Thyroid gland (tissue), 4 donors: ENCODE measurements around the gene PCDHGB2. TPM values are rescaled to one million over a fixed set of nuclear protein-coding genes. Genes with fewer than 3 reads are reported as not detected.
"Not testable (repeated sequence)": the region's sequence is repeated elsewhere in the genome, so short reads cannot be mapped to it uniquely, and the experiment has no call there.

Source experiments
- DNase-seq, 2 donors: peaks; one replicate each; pipeline ENCODE4 v3.0.0-alpha.2; 2019
- H3K27ac ChIP-seq, 3 donors: fragments of 200-600 bp; sonication (generic); 1 replicate in 2 of 3; 2 replicates in 1 of 3; pipeline ENCODE4 v1.5.1; 2016 to 2019; ENCODE audit warnings: mild to moderate bottlenecking in 1 of 3, moderate library complexity in 1 of 3
- H3K27me3 ChIP-seq: fragments of 200-600 bp; sonication (generic); one replicate; pipeline ENCODE4 v1.5.1; 2019
- H3K36me3 ChIP-seq, 2 donors: fragments of 200-600 bp; sonication (generic); one replicate each; pipeline ENCODE4 v1.5.1; 2016 to 2019
- H3K4me1 ChIP-seq, 2 donors: fragments of 200-600 bp; sonication (generic); one replicate each; pipeline ENCODE4 v1.5.1; 2017 to 2019
- H3K4me3 ChIP-seq, 3 donors: fragments of 200-600 bp; sonication (generic); replicated peaks in 1 of 3; 1 replicate in 2 of 3; 2 replicates in 1 of 3; pipeline ENCODE4 v1.5.1; 2016; ENCODE audit warnings: mild to moderate bottlenecking in 1 of 3
- H3K9me3 ChIP-seq: fragments of 200-600 bp; sonication (generic); one replicate; pipeline ENCODE4 v1.5.1; 2017
- POLR2A ChIP-seq, 2 donors: fragments of 450-650 bp; IDR thresholded peaks; one replicate each; pipeline ENCODE4 v1.6.1; 2017; ENCODE audit warnings: antibody characterized with exemption in 2 of 2, mild to moderate bottlenecking in 2 of 2, moderate library complexity in 1 of 2
- WGBS, 2 donors: methylation state at CpG; one replicate each; pipeline ENCODE4 v1.1.5; 2017; 5-methylcytosine and 5-hydroxymethylcytosine counted together
- intact Hi-C: fragments of 100-400 bp; cut with DNase I; formaldehyde crosslinking; loops from one replicate; pipeline ENCODE4 v1.15.1; 2023
- total RNA-seq, 4 donors: library from RNA; depleted of rRNA; stranded (reverse); fragments of >200 nt; gene quantifications; one replicate each; pipeline ENCODE4 v1.2.3, GENCODE V29; 2016
- TF ChIP-seq, protein P1 (sequence below), 6 experiments: fragments of 200-600 bp in 3 of 6; fragments of 450-650 bp in 3 of 6; sonication (generic) in 3 of 6; IDR thresholded peaks; one replicate each; pipeline ENCODE4 v1.5.1; 2016 to 2019; ENCODE audit warnings: antibody characterized with exemption in 6 of 6, mild to moderate bottlenecking in 2 of 6, inconsistent platforms in 1 of 6, moderate library complexity in 1 of 6

PCDHGB2 gene
- total RNA-seq, 4 donors from 2014 or later, result 4.4 to 7.6 (median 6.6) TPM

DNA sequence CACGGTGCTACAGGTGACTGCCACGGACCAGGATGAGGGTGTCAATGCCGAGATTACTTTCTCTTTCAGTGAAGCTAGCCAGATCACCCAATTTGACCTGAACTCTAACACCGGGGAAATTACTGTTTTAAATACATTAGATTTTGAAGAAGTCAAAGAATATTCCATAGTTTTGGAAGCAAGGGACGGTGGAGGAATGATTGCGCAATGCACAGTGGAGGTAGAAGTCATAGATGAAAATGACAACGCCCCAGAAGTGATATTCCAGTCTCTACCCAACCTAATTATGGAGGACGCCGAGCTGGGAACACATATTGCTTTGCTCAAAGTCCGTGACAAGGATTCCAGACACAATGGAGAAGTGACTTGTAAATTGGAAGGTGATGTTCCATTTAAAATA lies 28.9 kb downstream of the PCDHGB2 start:
- no peak for DNase-seq
- intact Hi-C loops, result no loop called here
- H3K27ac ChIP-seq, result no peak overlapping the region
- no peak overlapping the region for H3K4me3 ChIP-seq
- no peaks in the 10 kb centered on the region for H3K9me3 ChIP-seq
- TF ChIP-seq, protein P1, sequence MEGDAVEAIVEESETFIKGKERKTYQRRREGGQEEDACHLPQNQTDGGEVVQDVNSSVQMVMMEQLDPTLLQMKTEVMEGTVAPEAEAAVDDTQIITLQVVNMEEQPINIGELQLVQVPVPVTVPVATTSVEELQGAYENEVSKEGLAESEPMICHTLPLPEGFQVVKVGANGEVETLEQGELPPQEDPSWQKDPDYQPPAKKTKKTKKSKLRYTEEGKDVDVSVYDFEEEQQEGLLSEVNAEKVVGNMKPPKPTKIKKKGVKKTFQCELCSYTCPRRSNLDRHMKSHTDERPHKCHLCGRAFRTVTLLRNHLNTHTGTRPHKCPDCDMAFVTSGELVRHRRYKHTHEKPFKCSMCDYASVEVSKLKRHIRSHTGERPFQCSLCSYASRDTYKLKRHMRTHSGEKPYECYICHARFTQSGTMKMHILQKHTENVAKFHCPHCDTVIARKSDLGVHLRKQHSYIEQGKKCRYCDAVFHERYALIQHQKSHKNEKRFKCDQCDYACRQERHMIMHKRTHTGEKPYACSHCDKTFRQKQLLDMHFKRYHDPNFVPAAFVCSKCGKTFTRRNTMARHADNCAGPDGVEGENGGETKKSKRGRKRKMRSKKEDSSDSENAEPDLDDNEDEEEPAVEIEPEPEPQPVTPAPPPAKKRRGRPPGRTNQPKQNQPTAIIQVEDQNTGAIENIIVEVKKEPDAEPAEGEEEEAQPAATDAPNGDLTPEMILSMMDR (IDR thresholded peaks at IDR 0.05), result no peak
- no peak for TF ChIP-seq POLR2A (IDR thresholded peaks at IDR 0.05)
- WGBS, 2 donors, result 47 to 56% methylated on average over 10 of the region's 10 CpGs
- no peaks in the 10 kb centered on the region for H3K36me3 ChIP-seq
- no peaks in the 10 kb centered on the region for H3K27me3 ChIP-seq
- H3K4me1 ChIP-seq, result no peaks in the 10 kb centered on the region

DNA sequence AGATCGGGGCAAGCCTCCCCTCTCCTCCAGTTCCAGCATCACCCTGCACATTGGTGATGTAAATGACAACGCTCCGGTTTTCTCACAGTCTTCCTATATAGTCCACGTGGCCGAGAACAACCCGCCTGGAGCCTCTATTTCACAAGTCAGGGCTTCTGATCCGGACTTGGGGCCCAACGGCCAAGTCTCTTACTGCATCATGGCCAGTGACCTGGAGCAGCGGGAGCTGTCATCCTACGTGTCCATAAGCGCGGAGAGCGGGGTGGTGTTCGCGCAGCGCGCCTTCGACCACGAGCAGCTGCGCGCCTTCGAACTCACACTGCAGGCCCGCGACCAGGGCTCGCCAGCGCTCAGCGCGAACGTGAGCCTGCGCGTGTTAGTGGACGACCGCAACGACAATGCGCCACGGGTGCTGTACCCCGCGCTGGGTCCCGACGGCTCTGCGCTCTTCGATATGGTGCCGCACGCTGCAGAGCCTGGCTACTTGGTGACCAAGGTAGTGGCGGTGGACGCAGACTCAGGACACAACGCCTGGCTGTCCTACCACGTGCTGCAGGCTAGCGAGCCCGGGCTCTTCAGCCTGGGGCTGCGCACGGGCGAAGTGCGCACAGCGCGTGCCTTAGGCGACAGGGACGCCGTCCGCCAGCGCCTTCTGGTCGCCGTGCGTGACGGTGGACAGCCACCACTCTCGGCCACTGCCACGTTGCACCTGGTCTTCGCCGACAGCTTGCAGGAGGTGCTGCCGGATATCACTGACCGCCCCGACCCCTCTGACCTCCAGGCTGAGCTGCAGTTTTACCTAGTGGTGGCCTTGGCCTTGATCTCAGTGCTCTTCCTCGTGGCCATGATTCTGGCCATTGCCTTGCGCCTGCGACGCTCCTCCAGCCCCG lies 29.6 kb downstream of the PCDHGB2 start:
- H3K9me3 ChIP-seq, result no peaks in the 10 kb centered on the region

DNA sequence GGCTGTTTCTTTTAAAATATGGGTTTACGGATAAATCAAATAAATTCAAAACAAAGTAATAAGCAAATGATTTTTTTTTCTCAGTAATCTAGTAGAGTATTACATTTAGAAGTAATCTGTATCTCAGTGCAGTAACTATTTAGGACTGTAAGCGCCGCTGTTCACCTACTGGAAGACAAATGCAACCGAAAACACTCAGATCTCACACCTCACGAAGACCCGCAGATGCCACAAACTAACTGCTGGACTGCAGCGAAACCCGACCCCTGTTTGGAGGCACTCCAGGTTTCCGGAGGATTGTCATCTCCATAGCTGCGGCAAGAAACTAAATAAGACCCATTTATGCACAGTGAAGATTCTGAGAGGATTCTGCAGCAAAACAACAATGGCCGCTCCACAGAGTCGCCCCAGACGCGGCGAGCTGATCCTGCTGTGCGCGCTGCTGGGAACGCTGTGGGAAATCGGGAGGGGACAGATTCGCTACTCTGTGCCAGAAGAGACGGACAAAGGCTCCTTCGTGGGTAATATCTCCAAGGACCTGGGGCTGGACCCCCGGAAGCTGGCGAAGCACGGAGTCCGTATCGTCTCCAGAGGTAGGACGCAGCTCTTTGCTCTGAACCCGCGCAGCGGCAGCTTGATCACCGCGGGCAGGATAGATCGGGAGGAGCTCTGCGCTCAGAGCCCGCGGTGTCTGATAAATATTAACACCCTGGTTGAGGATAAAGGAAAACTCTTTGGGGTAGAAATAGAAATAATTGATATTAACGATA lies 32.8 kb downstream of the PCDHGB2 start, which contains the start of gene PCDHGA8:
TSS of gene PCDHGA8 (plus strand) at position 205 of the 770 bp plus-strand sequence. CDS start at position 386, 181 bp downstream.
- intact Hi-C loops, result no loop called here
- H3K4me1 ChIP-seq, result no peaks in the 10 kb centered on the region
- no peaks in the 10 kb centered on the region for H3K27me3 ChIP-seq
- DNase-seq, result no peak
- no peaks in the 10 kb centered on the region for H3K9me3 ChIP-seq
- TF ChIP-seq POLR2A (IDR thresholded peaks at IDR 0.05), result no peak
- TF ChIP-seq, protein P1 (IDR thresholded peaks at IDR 0.05), result no peak
- no peak within 1 kb of the TSS for H3K4me3 ChIP-seq
- H3K36me3 ChIP-seq, result no peaks in the 10 kb centered on the region
- WGBS, 2 donors, result 24 to 29% methylated on average over 38 of the region's 38 CpGs
- H3K27ac ChIP-seq, result no peak within 1 kb of the TSS

More for the DNA sequence above, 29.6 kb downstream of the PCDHGB2 start:
- Histone ChIP-seq H3K27ac (no peak overlapping the region), H3K4me3 (no peak overlapping the region), H3K27me3 (no peaks in the 10 kb centered on the region), H3K4me1 (no peaks in the 10 kb centered on the region), H3K36me3 (no peaks in the 10 kb centered on the region)
- WGBS, 2 donors, result 28 to 50% methylated on average over 32 to 60 of the region's 77 CpGs
- no peak for TF ChIP-seq POLR2A (IDR thresholded peaks at IDR 0.05)
- TF ChIP-seq, protein P1 (IDR thresholded peaks at IDR 0.05), result no peak
- no peak for DNase-seq
- intact Hi-C loops, result no loop called here

DNA sequence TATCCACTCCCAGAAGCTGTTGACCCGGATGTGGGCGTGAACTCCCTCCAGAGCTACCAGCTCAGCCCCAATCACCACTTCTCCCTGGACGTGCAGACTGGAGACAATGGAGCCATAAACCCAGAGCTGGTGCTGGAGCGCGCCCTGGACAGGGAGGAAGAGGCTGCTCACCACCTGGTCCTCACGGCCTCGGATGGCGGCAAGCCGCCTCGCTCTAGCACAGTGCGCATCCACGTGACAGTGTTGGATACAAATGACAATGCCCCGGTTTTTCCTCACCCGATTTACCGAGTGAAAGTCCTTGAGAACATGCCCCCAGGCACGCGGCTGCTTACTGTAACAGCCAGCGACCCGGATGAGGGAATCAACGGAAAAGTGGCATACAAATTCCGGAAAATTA lies 33.5 kb downstream of the PCDHGB2 start:
- H3K36me3 ChIP-seq, result no peaks in the 10 kb centered on the region
- no peak overlapping the region for H3K4me3 ChIP-seq
- DNase-seq, result no peak
- H3K4me1 ChIP-seq, result no peaks in the 10 kb centered on the region
- H3K27ac ChIP-seq, result no peak overlapping the region
- TF ChIP-seq POLR2A (IDR thresholded peaks at IDR 0.05), result no peak
- TF ChIP-seq, protein P1 (IDR thresholded peaks at IDR 0.05), result no peak
- intact Hi-C loops, result no loop called here
- H3K9me3 ChIP-seq, result no peaks in the 10 kb centered on the region
- 39 to 40% methylated on average over 19 of the region's 21 CpGs for WGBS, 2 donors
- H3K27me3 ChIP-seq, result no peaks in the 10 kb centered on the region

DNA sequence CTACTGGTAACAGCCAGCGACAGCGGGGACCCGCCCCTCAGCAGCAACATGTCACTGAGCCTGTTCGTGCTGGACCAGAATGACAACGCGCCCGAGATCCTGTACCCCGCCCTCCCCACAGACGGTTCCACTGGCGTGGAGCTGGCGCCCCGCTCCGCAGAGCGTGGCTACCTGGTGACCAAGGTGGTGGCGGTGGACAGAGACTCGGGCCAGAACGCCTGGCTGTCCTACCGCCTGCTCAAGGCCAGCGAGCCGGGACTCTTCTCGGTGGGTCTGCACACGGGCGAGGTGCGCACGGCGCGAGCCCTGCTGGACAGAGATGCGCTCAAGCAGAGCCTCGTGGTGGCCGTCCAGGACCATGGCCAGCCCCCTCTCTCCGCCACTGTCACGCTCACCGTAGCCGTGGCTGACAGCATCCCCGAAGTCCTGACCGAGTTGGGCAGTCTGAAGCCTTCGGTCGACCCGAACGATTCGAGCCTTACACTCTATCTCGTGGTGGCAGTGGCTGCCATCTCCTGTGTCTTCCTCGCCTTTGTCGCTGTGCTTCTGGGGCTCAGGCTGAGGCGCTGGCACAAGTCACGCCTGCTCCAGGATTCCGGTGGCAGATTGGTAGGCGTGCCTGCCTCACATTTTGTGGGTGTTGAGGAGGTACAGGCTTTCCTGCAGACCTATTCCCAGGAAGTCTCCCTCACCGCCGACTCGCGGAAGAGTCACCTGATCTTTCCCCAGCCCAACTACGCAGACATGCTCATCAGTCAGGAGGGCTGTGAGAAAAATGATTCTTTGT lies 34.8 kb downstream of the PCDHGB2 start:
- WGBS, 2 donors, result 27 to 37% methylated on average over 21 to 35 of the region's 53 CpGs
- H3K4me3 ChIP-seq, intact Hi-C loops, H3K4me1 ChIP-seq, H3K27ac ChIP-seq, DNase-seq, H3K27me3 ChIP-seq, H3K9me3 ChIP-seq, H3K36me3 ChIP-seq: not testable (repeated sequence)
